CD4-positive, CD25-positive, alpha-beta regulatory T cell (primary cell): ENCODE data around the gene NALCN. TPM values are rescaled to one million over a fixed set of nuclear protein-coding genes. Genes with fewer than 3 reads are reported as not detected.

Experiments
- ATAC-seq, 2 donors: fragments of 150-1000 bp; cut with Tn5 transposase; one replicate each; pipeline ENCODE4 v1.10.0; 2021; ENCODE audit warnings: low read depth in 2 of 2, moderate number of reproducible peaks in 2 of 2, moderate library complexity in 1 of 2
- DNase-seq, 3 donors: peaks; one replicate each; pipeline versions ENCODE4 v3.0.0 to v3.0.0-alpha.2; 2012 to 2022; ENCODE audit warnings: mixed read lengths in 1 of 3
- H3K27ac ChIP-seq: one replicate; pipeline ENCODE4 v1.7.0; 2013; ENCODE audit warnings: mild to moderate bottlenecking, low read length; ENCODE audit not compliant: insufficient read depth, poor library complexity, severe bottlenecking
- H3K27me3 ChIP-seq: one replicate; pipeline ENCODE4 v1.7.0; 2013; ENCODE audit warnings: low read length; ENCODE audit not compliant: control insufficient read depth, insufficient read depth
- H3K36me3 ChIP-seq: one replicate; pipeline ENCODE4 v1.7.0; 2013; ENCODE audit warnings: mild to moderate bottlenecking, low read length, moderate library complexity; ENCODE audit not compliant: control insufficient read depth, insufficient read depth
- H3K4me1 ChIP-seq: 2 replicates; pipeline ENCODE4 v1.7.0; 2013; ENCODE audit warnings: mild to moderate bottlenecking, low read length; ENCODE audit not compliant: insufficient read depth, control insufficient read depth, poor library complexity, severe bottlenecking
- H3K4me3 ChIP-seq: one replicate; pipeline ENCODE4 v1.7.0; 2013; ENCODE audit warnings: low read depth, mild to moderate bottlenecking, low read length, moderate library complexity
- H3K9me3 ChIP-seq, 2 experiments: 1 replicate in 1 of 2; 2 replicates in 1 of 2; pipeline ENCODE4 v1.7.0; 2013; ENCODE audit warnings: low read length in 2 of 2, mild to moderate bottlenecking in 1 of 2, moderate library complexity in 1 of 2; ENCODE audit not compliant: control insufficient read depth in 2 of 2
- H3K27ac Mint-ChIP-seq, 3 donors: one replicate each; pipeline ENCODE4 v1.8.0; 2020 to 2022; ENCODE audit warnings: mild to moderate bottlenecking in 3 of 3, mixed read lengths in 3 of 3, moderate library complexity in 2 of 3
- H3K27me3 Mint-ChIP-seq: one replicate; pipeline ENCODE4 v1.8.0; 2022; ENCODE audit warnings: mild to moderate bottlenecking, mixed read lengths
- H3K36me3 Mint-ChIP-seq: one replicate; pipeline ENCODE4 v1.8.0; 2020; ENCODE audit warnings: mixed read lengths
- H3K4me1 Mint-ChIP-seq, 4 donors: one replicate each; pipeline ENCODE4 v1.8.0; 2020 to 2022; ENCODE audit warnings: mixed read lengths in 4 of 4, mild to moderate bottlenecking in 1 of 4
- H3K4me3 Mint-ChIP-seq, 4 donors: one replicate each; pipeline ENCODE4 v1.8.0; 2020 to 2022; ENCODE audit warnings: mild to moderate bottlenecking in 4 of 4, mixed read lengths in 4 of 4, moderate library complexity in 3 of 4
- H3K9me3 Mint-ChIP-seq, 7 donors: one replicate each; pipeline ENCODE4 v1.8.0; 2020 to 2022; ENCODE audit warnings: mixed read lengths in 7 of 7, mild to moderate bottlenecking in 3 of 7, moderate library complexity in 2 of 7
- polyA plus RNA-seq, 4 donors: library from polyadenylated mRNA; unstranded; fragments of 300-500 nt; fragmentation: Illumina TruSeq; gene quantifications; one replicate each; pipeline ENCODE4 v1.2.3, GENCODE V29; 2021
- total RNA-seq: library from RNA; stranded (reverse); gene quantifications from one replicate; pipeline ENCODE4 v1.2.3, GENCODE V29; 2022

NALCN gene
- total and polyA plus RNA-seq, 5 donors from 2014 or later: not detected

- peaks cover 0 to 2% (median 0%) of the 10 kb centered on the region in 7 donors for H3K9me3 Mint-ChIP-seq
- H3K27ac Mint-ChIP-seq: no peak overlapping the region
- Histone ChIP-seq H3K27me3 (peaks cover 2% of the 10 kb centered on the region), H3K27ac (no peak overlapping the region), H3K36me3 (no peaks in the 10 kb centered on the region), H3K4me1 (no peaks in the 10 kb centered on the region), H3K4me3 (no peak overlapping the region), H3K9me3 (no peaks in the 10 kb centered on the region)
- no peaks in the 10 kb centered on the region for H3K4me1 Mint-ChIP-seq
- no peak overlapping the region for H3K4me3 Mint-ChIP-seq
- ATAC-seq: no peak
- H3K36me3 Mint-ChIP-seq: no peaks in the 10 kb centered on the region
- peaks cover 8% of the 10 kb centered on the region for H3K27me3 Mint-ChIP-seq
- DNase-seq: no peak
Measured at GRCh38 chr13:101408992-101409656, 7.2 kb downstream of the NALCN start.

GRCh38 chr13:101408154-101408553 lies 8.2 kb downstream of the NALCN start:
- Mint-ChIP-seq H3K4me3 (no peak overlapping the region), H3K27me3 (peaks cover 7% of the 10 kb centered on the region), H3K36me3 (no peaks in the 10 kb centered on the region), H3K9me3 (peaks cover 0 to 2% (median 0%) of the 10 kb centered on the region in 7 donors), H3K4me1 (no peaks in the 10 kb centered on the region), H3K27ac (peak overlapping the region in 1 of 3 donors; percentile 62)
- H3K4me3 ChIP-seq: no peak overlapping the region
- no peaks in the 10 kb centered on the region for H3K27me3 ChIP-seq
- no peak overlapping the region for H3K27ac ChIP-seq
- DNase-seq (no peak), ATAC-seq (no peak)
- H3K36me3 ChIP-seq: no peaks in the 10 kb centered on the region
- H3K9me3 ChIP-seq: no peaks in the 10 kb centered on the region
- H3K4me1 ChIP-seq: no peaks in the 10 kb centered on the region

GRCh38 chr13:101406791-101407190 lies 9.5 kb downstream of the NALCN start:
- H3K9me3 Mint-ChIP-seq: peaks cover 0 to 2% (median 0%) of the 10 kb centered on the region in 7 donors
- ATAC-seq (no peak), DNase-seq (no peak)
- no peaks in the 10 kb centered on the region for H3K9me3 ChIP-seq
- no peak overlapping the region for H3K27ac ChIP-seq
- H3K36me3 ChIP-seq: no peaks in the 10 kb centered on the region
- H3K27me3 ChIP-seq: no peaks in the 10 kb centered on the region
- H3K4me3 ChIP-seq: no peak overlapping the region
- H3K27me3 Mint-ChIP-seq: no peaks in the 10 kb centered on the region
- H3K4me1 ChIP-seq: no peaks in the 10 kb centered on the region
- no peak overlapping the region for H3K27ac Mint-ChIP-seq
- no peaks in the 10 kb centered on the region for H3K36me3 Mint-ChIP-seq
- no peak overlapping the region for H3K4me3 Mint-ChIP-seq
- H3K4me1 Mint-ChIP-seq: no peaks in the 10 kb centered on the region

- Histone ChIP-seq H3K4me1 (no peaks in the 10 kb centered on the region), H3K4me3 (no peak overlapping the region), H3K27me3 (no peaks in the 10 kb centered on the region), H3K36me3 (no peaks in the 10 kb centered on the region), H3K27ac (no peak overlapping the region), H3K9me3 (no peaks in the 10 kb centered on the region)
- Mint-ChIP-seq H3K4me1 (no peaks in the 10 kb centered on the region), H3K9me3 (peaks cover 0 to 4% (median 0%) of the 10 kb centered on the region in 7 donors), H3K4me3 (no peak overlapping the region), H3K27ac (no peak overlapping the region), H3K27me3 (no peaks in the 10 kb centered on the region), H3K36me3 (no peaks in the 10 kb centered on the region)
- ATAC-seq: no peak
- no peak for DNase-seq
Measured at GRCh38 chr13:101401196-101401595, 15.1 kb downstream of the NALCN start.

- Histone ChIP-seq H3K4me1 (no peaks in the 10 kb centered on the region), H3K27ac (no peak overlapping the region), H3K27me3 (no peaks in the 10 kb centered on the region), H3K4me3 (no peak overlapping the region), H3K36me3 (no peaks in the 10 kb centered on the region), H3K9me3 (no peaks in the 10 kb centered on the region)
- DNase-seq (no peak), ATAC-seq (no peak)
- peaks cover 0 to 4% (median 0%) of the 10 kb centered on the region in 7 donors for H3K9me3 Mint-ChIP-seq
- no peaks in the 10 kb centered on the region for H3K4me1 Mint-ChIP-seq
- no peak overlapping the region for H3K27ac Mint-ChIP-seq
- no peak overlapping the region for H3K4me3 Mint-ChIP-seq
- H3K36me3 Mint-ChIP-seq: no peaks in the 10 kb centered on the region
- no peaks in the 10 kb centered on the region for H3K27me3 Mint-ChIP-seq
Measured at GRCh38 chr13:101399365-101399764, 16.9 kb downstream of the NALCN start.

GRCh38 chr13:101398920-101399319 lies 17.4 kb downstream of the NALCN start:
- H3K4me3 ChIP-seq: no peak overlapping the region
- H3K36me3 ChIP-seq: no peaks in the 10 kb centered on the region
- no peak overlapping the region for H3K27ac Mint-ChIP-seq
- no peaks in the 10 kb centered on the region for H3K27me3 ChIP-seq
- no peaks in the 10 kb centered on the region for H3K36me3 Mint-ChIP-seq
- DNase-seq (no peak), ATAC-seq (no peak)
- no peaks in the 10 kb centered on the region for H3K27me3 Mint-ChIP-seq
- H3K9me3 Mint-ChIP-seq: peaks cover 0 to 4% (median 0%) of the 10 kb centered on the region in 7 donors
- no peak overlapping the region for H3K27ac ChIP-seq
- no peaks in the 10 kb centered on the region for H3K4me1 ChIP-seq
- H3K4me1 Mint-ChIP-seq: no peaks in the 10 kb centered on the region
- H3K4me3 Mint-ChIP-seq: no peak overlapping the region
- H3K9me3 ChIP-seq: no peaks in the 10 kb centered on the region

- DNase-seq (no peak), ATAC-seq (no peak)
- Mint-ChIP-seq H3K9me3 (peaks cover 0 to 4% (median 0%) of the 10 kb centered on the region in 7 donors), H3K4me1 (no peaks in the 10 kb centered on the region), H3K27me3 (no peaks in the 10 kb centered on the region), H3K36me3 (no peaks in the 10 kb centered on the region), H3K27ac (no peak overlapping the region), H3K4me3 (no peak overlapping the region)
- Histone ChIP-seq H3K27me3 (no peaks in the 10 kb centered on the region), H3K4me1 (no peaks in the 10 kb centered on the region), H3K9me3 (no peaks in the 10 kb centered on the region), H3K4me3 (no peak overlapping the region), H3K36me3 (no peaks in the 10 kb centered on the region), H3K27ac (no peak overlapping the region)
Measured at GRCh38 chr13:101398191-101398590, 18.1 kb downstream of the NALCN start.

GRCh38 chr13:101397742-101398141 lies 18.6 kb downstream of the NALCN start:
- peaks cover 0 to 4% (median 0%) of the 10 kb centered on the region in 7 donors for H3K9me3 Mint-ChIP-seq
- H3K4me1 ChIP-seq: no peaks in the 10 kb centered on the region
- DNase-seq: no peak
- H3K4me3 Mint-ChIP-seq: no peak overlapping the region
- no peaks in the 10 kb centered on the region for H3K27me3 Mint-ChIP-seq
- no peaks in the 10 kb centered on the region for H3K9me3 ChIP-seq
- no peaks in the 10 kb centered on the region for H3K36me3 ChIP-seq
- no peak overlapping the region for H3K27ac ChIP-seq
- H3K4me1 Mint-ChIP-seq: no peaks in the 10 kb centered on the region
- no peak for ATAC-seq
- no peaks in the 10 kb centered on the region for H3K36me3 Mint-ChIP-seq
- H3K27me3 ChIP-seq: no peaks in the 10 kb centered on the region
- H3K4me3 ChIP-seq: no peak overlapping the region
- H3K27ac Mint-ChIP-seq: no peak overlapping the region
